Right ventricle myocardium inferior (tissue), 1 donor: ENCODE measurements around the gene CACNA2D3. TPM values are rescaled to one million over a fixed set of nuclear protein-coding genes. Genes with fewer than 3 reads are reported as not detected.

Experiments used
- ATAC-seq: fragments of 200-7000 bp; cut with Tn5 transposase; one replicate; pipeline ENCODE4 v1.9.1; 2020; ENCODE audit warnings: mild to moderate bottlenecking, moderate library complexity
- DNase-seq: peaks from one replicate; pipeline ENCODE4 v3.0.0; 2021; ENCODE audit errors: missing footprints
- intact Hi-C: fragments of 100-400 bp; cut with DNase I; formaldehyde crosslinking; loops from one replicate; pipeline ENCODE4 v1.11.0; 2022
- total RNA-seq: library from RNA; stranded (reverse); fragmentation: NEBNext Ultra II Directional; extraction: Animal tissue kit (Norgen Biotek cat#: 25700); gene quantifications from one replicate; pipeline ENCODE4 v1.2.1, GENCODE V29; 2021
- donor health status: DM: no; HTN: yes; CAD: no; lungs with severe emphysema.

CACNA2D3 gene
- total RNA-seq, 1 donor from 2014 or later: 33.7 TPM

GRCh38 chr3:54897028-54897711 lies 774.8 kb downstream of the CACNA2D3 start:
- ATAC-seq (no peak), DNase-seq (no peak)
- intact Hi-C loops: no loop called here

- no peak for DNase-seq
- intact Hi-C loops: no loop called here
- no peak for ATAC-seq
These were observed 776.9 kb downstream of the CACNA2D3 start for GRCh38 chr3:54899273-54899672.

- intact Hi-C loops: no loop called here
- peak; percentile 94 for ATAC-seq
- DNase-seq: no peak
These were observed 778.7 kb downstream of the CACNA2D3 start for GRCh38 chr3:54900838-54901591.

- no peak for DNase-seq
- intact Hi-C loops: no loop called here
- no peak for ATAC-seq
These were observed 779.7 kb downstream of the CACNA2D3 start for GRCh38 chr3:54901906-54902685.

- intact Hi-C loops: no loop called here
- ATAC-seq: no peak
- no peak for DNase-seq
These were observed 783.0 kb downstream of the CACNA2D3 start for GRCh38 chr3:54905261-54905888.

GRCh38 chr3:54905920-54906319 lies 783.6 kb downstream of the CACNA2D3 start:
- no peak for ATAC-seq
- intact Hi-C loops: no loop called here
- DNase-seq: no peak

GRCh38 chr3:54906763-54907162 lies 784.4 kb downstream of the CACNA2D3 start:
- peak; percentile 80 for ATAC-seq
- intact Hi-C loops: no loop called here
- DNase-seq: no peak

GRCh38 chr3:54909191-54909590 lies 786.8 kb downstream of the CACNA2D3 start:
- ATAC-seq (no peak), DNase-seq (no peak)
- intact Hi-C loops: no loop called here

- ATAC-seq: no peak
- intact Hi-C loops: no loop called here
- DNase-seq: no peak
These were observed 791.8 kb downstream of the CACNA2D3 start for GRCh38 chr3:54914180-54914579.

- intact Hi-C loops: no loop called here
- no peak for DNase-seq
- ATAC-seq: no peak
These were observed 792.8 kb downstream of the CACNA2D3 start for GRCh38 chr3:54915181-54915580.

- intact Hi-C loops: no loop called here
- ATAC-seq (no peak), DNase-seq (no peak)
These were observed 793.6 kb downstream of the CACNA2D3 start for GRCh38 chr3:54915976-54916375.

- ATAC-seq: no peak
- intact Hi-C loops: no loop called here
These were observed 794.4 kb downstream of the CACNA2D3 start for GRCh38 chr3:54916732-54917131.

GRCh38 chr3:54917174-54917573 lies 794.8 kb downstream of the CACNA2D3 start:
- DNase-seq (no peak), ATAC-seq (no peak)
- intact Hi-C loops: no loop called here

More at GRCh38 chr3:54916732-54917131, 794.4 kb downstream of the CACNA2D3 start:
- no peak for DNase-seq

GRCh38 chr3:54917862-54918261 lies 795.5 kb downstream of the CACNA2D3 start:
- intact Hi-C loops: no loop called here
- DNase-seq (no peak), ATAC-seq (no peak)

GRCh38 chr3:54918516-54918915 lies 796.2 kb downstream of the CACNA2D3 start:
- intact Hi-C loops: no loop called here
- no peak for DNase-seq
- ATAC-seq: no peak

- no peak for DNase-seq
- ATAC-seq: no peak
- intact Hi-C loops: no loop called here
These were observed 805.9 kb downstream of the CACNA2D3 start, which contains the start of gene LRTM1 for GRCh38 chr3:54928046-54928770. Gene LRTM1, minus strand, starts transcription at chr3:54928059. Its CDS starts 148 bp downstream, at chr3:54927911.

GRCh38 chr3:54931182-54931581 lies 808.8 kb downstream of the CACNA2D3 start:
- no peak for DNase-seq
- intact Hi-C loops: no loop called here
- no peak for ATAC-seq

- intact Hi-C loops: no loop called here
- ATAC-seq (peak; percentile 78), DNase-seq (no peak)
These were observed 810.3 kb downstream of the CACNA2D3 start for GRCh38 chr3:54932606-54933005.
